Left ventricle myocardium inferior (tissue), 1 donor: ENCODE measurements around the gene TGDS. TPM values are rescaled to one million over a fixed set of nuclear protein-coding genes. Genes with fewer than 3 reads are reported as not detected.
A peak's percentile ranks its signal among the peaks of the same experiment; 100 is the strongest.

Source experiments
- DNase-seq: peaks from one replicate; pipeline ENCODE4 v3.0.0-alpha.2; 2020
- H3K27ac ChIP-seq: fragments of 200-600 bp; replicated peaks from 2 replicates; pipeline ENCODE4 v1.8.0; 2021
- H3K27me3 ChIP-seq: fragments of 200-600 bp; 2 replicates; pipeline ENCODE4 v1.8.0; 2021; ENCODE audit warnings: low read depth
- H3K36me3 ChIP-seq: fragments of 200-600 bp; 2 replicates; pipeline ENCODE4 v1.8.0; 2021
- H3K4me1 ChIP-seq: fragments of 200-600 bp; 2 replicates; pipeline ENCODE4 v1.8.0; 2021
- H3K4me3 ChIP-seq: fragments of 200-600 bp; 2 replicates; pipeline ENCODE4 v1.8.0; 2021; ENCODE audit warnings: mild to moderate bottlenecking, moderate library complexity
- H3K9me3 ChIP-seq: fragments of 200-600 bp; replicated peaks from 2 replicates; pipeline ENCODE4 v1.8.0; 2021
- intact Hi-C: fragments of 100-400 bp; cut with micrococcal nuclease; formaldehyde crosslinking; loops from one replicate; pipeline ENCODE4 v1.11.0; 2022
- total RNA-seq: library from RNA; stranded (reverse); fragmentation: NEBNext Ultra II Directional; extraction: Animal tissue kit (Norgen Biotek cat#: 25700); gene quantifications from one replicate; pipeline ENCODE4 v1.2.1, GENCODE V29; 2021
- TF ChIP-seq, protein P1 (sequence below): fragments of 200-600 bp; IDR thresholded peaks from 2 replicates; pipeline ENCODE4 v1.8.0; 2021; ENCODE audit warnings: antibody characterized with exemption, mild to moderate bottlenecking, borderline replicate concordance
- donor health status: DM: no; HTN: yes; CAD: no; lungs with severe emphysema.

The TGDS gene
- total RNA-seq, 1 donor from 2014 or later = 3.7 TPM

DNA sequence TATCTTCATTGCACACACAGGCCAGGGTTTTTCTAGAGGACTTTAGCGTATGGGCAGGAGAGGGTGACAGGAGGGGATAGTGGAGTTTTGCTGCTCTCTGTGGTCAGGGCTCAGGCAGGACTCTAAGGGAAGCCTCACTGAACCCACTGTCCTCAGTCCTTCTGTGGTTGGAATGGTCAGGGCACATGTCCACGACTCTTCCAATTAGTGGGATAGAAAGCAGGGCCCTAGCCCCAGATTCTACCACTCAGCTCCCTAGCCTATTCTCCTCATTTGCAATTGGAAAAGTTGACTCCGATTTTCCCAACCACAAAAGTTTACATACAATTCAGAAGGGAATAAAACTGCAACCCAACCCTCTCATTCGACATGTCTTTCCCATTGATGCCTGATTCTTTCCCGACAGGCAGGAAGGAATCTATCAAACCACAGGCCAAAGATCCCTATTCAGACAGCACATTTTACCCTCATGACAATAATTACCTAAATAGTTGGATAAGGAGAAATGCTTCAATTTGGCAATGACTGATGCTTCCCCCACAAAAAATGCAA, 38.2 kb downstream of the TGDS start:
- no peak for DNase-seq
- Histone ChIP-seq H3K27me3 (no peaks in the 10 kb centered on the region), H3K27ac (no peak overlapping the region), H3K36me3 (no peaks in the 10 kb centered on the region), H3K4me1 (no peaks in the 10 kb centered on the region), H3K4me3 (no peak overlapping the region), H3K9me3 (no peaks in the 10 kb centered on the region)
- TF ChIP-seq, protein P1, sequence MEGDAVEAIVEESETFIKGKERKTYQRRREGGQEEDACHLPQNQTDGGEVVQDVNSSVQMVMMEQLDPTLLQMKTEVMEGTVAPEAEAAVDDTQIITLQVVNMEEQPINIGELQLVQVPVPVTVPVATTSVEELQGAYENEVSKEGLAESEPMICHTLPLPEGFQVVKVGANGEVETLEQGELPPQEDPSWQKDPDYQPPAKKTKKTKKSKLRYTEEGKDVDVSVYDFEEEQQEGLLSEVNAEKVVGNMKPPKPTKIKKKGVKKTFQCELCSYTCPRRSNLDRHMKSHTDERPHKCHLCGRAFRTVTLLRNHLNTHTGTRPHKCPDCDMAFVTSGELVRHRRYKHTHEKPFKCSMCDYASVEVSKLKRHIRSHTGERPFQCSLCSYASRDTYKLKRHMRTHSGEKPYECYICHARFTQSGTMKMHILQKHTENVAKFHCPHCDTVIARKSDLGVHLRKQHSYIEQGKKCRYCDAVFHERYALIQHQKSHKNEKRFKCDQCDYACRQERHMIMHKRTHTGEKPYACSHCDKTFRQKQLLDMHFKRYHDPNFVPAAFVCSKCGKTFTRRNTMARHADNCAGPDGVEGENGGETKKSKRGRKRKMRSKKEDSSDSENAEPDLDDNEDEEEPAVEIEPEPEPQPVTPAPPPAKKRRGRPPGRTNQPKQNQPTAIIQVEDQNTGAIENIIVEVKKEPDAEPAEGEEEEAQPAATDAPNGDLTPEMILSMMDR = no peak
- intact Hi-C loops = no loop called here

DNA sequence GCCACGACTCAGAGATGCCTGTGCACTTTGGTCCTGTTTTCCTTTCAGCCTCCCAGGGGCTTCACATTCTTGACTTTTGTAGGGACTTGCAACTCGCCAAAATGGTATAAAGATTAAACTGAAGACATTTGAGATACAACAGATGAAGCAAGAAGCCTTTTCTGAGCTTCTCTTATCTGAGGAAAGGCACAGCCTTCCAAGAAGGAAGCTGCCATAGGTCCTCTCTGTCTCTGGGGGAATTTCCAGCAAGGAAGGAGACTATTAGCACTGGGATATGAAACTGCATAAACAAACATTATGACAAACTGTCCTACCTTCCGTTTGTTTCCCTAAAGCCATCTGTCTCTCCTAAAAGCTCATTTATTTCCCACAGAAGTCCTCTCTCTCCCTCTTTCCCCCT, 39.3 kb downstream of the TGDS start:
- H3K4me3 ChIP-seq = no peak overlapping the region
- H3K27me3 ChIP-seq = no peaks in the 10 kb centered on the region
- peak overlapping the region; percentile 36 for H3K27ac ChIP-seq
- no peak for DNase-seq
- H3K9me3 ChIP-seq = no peaks in the 10 kb centered on the region
- H3K36me3 ChIP-seq = no peaks in the 10 kb centered on the region
- TF ChIP-seq, protein P1 = no peak
- H3K4me1 ChIP-seq = no peaks in the 10 kb centered on the region
- intact Hi-C loops = no loop called here

DNA sequence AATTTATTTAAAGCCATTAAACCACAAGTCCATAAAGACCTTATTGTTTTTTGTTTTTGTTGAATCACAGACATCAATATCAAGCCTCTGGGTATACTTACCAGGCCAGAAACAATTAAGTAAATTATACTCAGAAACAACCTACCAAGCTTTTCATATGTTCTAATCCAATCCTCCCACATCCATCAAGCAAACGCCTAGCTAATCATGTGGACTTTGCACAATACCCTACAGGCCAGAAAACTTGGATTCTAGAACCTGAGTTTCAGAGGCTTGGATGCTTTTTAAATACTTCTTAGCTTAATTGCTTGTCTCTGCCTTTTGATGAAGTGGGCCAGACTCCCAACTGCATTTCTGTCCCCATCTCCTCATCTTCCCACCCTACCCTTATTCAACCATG, 39.9 kb downstream of the TGDS start:
- no peak for DNase-seq
- TF ChIP-seq, protein P1 = no peak
- Histone ChIP-seq H3K4me1 (no peaks in the 10 kb centered on the region), H3K4me3 (no peak overlapping the region), H3K27me3 (no peaks in the 10 kb centered on the region), H3K9me3 (no peaks in the 10 kb centered on the region), H3K36me3 (no peaks in the 10 kb centered on the region), H3K27ac (peak overlapping the region; percentile 36)
- intact Hi-C loops = no loop called here

DNA sequence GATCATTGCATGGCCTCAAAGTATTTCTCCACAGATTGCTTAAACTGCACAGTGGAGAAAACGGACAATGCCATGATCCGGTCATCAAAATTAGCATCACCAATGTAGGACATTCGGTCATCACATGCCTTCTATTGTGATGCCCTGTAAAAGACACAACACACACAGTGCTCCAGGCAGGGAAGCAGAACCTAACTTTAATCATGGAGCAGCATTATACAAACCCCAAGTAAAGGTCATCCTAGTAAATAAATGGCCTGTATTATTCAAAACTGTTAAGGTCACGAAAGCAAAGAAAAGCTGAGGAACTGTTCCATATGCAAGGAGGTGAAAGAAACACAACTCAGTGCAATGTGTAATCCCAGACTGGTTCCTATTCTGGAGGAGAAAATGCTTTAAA, 42.2 kb downstream of the TGDS start:
- Histone ChIP-seq H3K4me1 (peaks cover 15% of the 10 kb centered on the region), H3K27ac (no peak overlapping the region), H3K36me3 (no peaks in the 10 kb centered on the region), H3K4me3 (no peak overlapping the region), H3K27me3 (no peaks in the 10 kb centered on the region), H3K9me3 (no peaks in the 10 kb centered on the region)
- DNase-seq = no peak
- TF ChIP-seq, protein P1 = no peak
- intact Hi-C loops = no loop called here

- no peak for DNase-seq
- H3K4me1 ChIP-seq = peaks cover 24% of the 10 kb centered on the region
- no peaks in the 10 kb centered on the region for H3K36me3 ChIP-seq
- no peak overlapping the region for H3K27ac ChIP-seq
- intact Hi-C loops = no loop called here
- no peak overlapping the region for H3K4me3 ChIP-seq
- H3K27me3 ChIP-seq = no peaks in the 10 kb centered on the region
- TF ChIP-seq, protein P1 = no peak
- no peaks in the 10 kb centered on the region for H3K9me3 ChIP-seq
Observed at GRCh38 chr13:94552095-94552494, 43.9 kb downstream of the TGDS start.
